H9 (cell line): ENCODE measurements around the gene DNASE1L1. TPM values are rescaled to one million over a fixed set of nuclear protein-coding genes. Genes with fewer than 3 reads are reported as not detected.

Experiments
- DNase-seq: peaks from one replicate; pipeline ENCODE4 v3.0.0-alpha.2; 2017
- H2AFZ ChIP-seq: one replicate; pipeline ENCODE4 v1.6.1; 2013; ENCODE audit warnings: mild to moderate bottlenecking, low read length, control low read depth, moderate library complexity
- H2AK5ac ChIP-seq: 2 replicates; pipeline ENCODE4 v1.6.1; 2013; ENCODE audit warnings: low read length, control low read depth, mixed read lengths; ENCODE audit not compliant: insufficient read length
- H2BK120ac ChIP-seq: one replicate; pipeline ENCODE4 v1.6.1; 2013; ENCODE audit warnings: low read depth, mild to moderate bottlenecking, low read length, control low read depth, inconsistent platforms; ENCODE audit not compliant: poor library complexity, severe bottlenecking
- H2BK12ac ChIP-seq: 2 replicates; pipeline ENCODE4 v1.6.1; 2013; ENCODE audit warnings: low read length, control low read depth, mixed read lengths, low read depth; ENCODE audit not compliant: insufficient read length
- H2BK15ac ChIP-seq: 2 replicates; pipeline ENCODE4 v1.6.1; 2013; ENCODE audit warnings: low read depth, low read length, control low read depth
- H2BK20ac ChIP-seq: one replicate; pipeline ENCODE4 v1.6.1; 2013; ENCODE audit warnings: low read depth, mild to moderate bottlenecking, low read length, control low read depth, inconsistent platforms; ENCODE audit not compliant: poor library complexity, severe bottlenecking
- H2BK5ac ChIP-seq: 2 replicates; pipeline ENCODE4 v1.6.1; 2013; ENCODE audit warnings: low read length, control low read depth, mixed read lengths; ENCODE audit not compliant: insufficient read length
- H3K14ac ChIP-seq: 2 replicates; pipeline ENCODE4 v1.6.1; 2013; ENCODE audit warnings: low read length, control low read depth; ENCODE audit not compliant: insufficient read depth
- H3K18ac ChIP-seq: 2 replicates; pipeline ENCODE4 v1.6.1; 2013; ENCODE audit warnings: low read depth, mild to moderate bottlenecking, mixed read lengths, low read length, control low read depth; ENCODE audit not compliant: insufficient read length
- H3K23ac ChIP-seq: 2 replicates; pipeline ENCODE4 v1.6.1; 2013; ENCODE audit warnings: low read length, control low read depth, mixed read lengths, low read depth; ENCODE audit not compliant: insufficient read length
- H3K23me2 ChIP-seq: 2 replicates; pipeline ENCODE4 v1.6.1; 2013; ENCODE audit warnings: low read depth, mild to moderate bottlenecking, mixed read lengths, low read length, control low read depth; ENCODE audit not compliant: insufficient read length, poor library complexity, severe bottlenecking
- H3K27ac ChIP-seq: 2 replicates; pipeline ENCODE4 v1.5.1; 2013; ENCODE audit warnings: low read length, control low read depth, mixed read lengths, low read depth; ENCODE audit not compliant: insufficient read length
- H3K27me3 ChIP-seq: 2 replicates; pipeline ENCODE4 v1.6.1; 2013; ENCODE audit warnings: low read length, control low read depth, inconsistent platforms; ENCODE audit not compliant: insufficient read depth
- H3K4ac ChIP-seq: 2 replicates; pipeline ENCODE4 v1.6.1; 2013; ENCODE audit warnings: low read depth, mild to moderate bottlenecking, control low read depth, inconsistent platforms, low read length, moderate library complexity
- H3K4me1 ChIP-seq: 2 replicates; pipeline ENCODE4 v1.6.1; 2013; ENCODE audit warnings: low read length, control low read depth, inconsistent platforms; ENCODE audit not compliant: insufficient read depth
- H3K4me2 ChIP-seq: 2 replicates; pipeline ENCODE4 v1.6.1; 2013; ENCODE audit warnings: low read length, control low read depth, mixed read lengths; ENCODE audit not compliant: insufficient read length, insufficient read depth
- H3K56ac ChIP-seq: 2 replicates; pipeline ENCODE4 v1.6.1; 2013; ENCODE audit warnings: low read depth, mild to moderate bottlenecking, mixed read lengths, low read length, control low read depth; ENCODE audit not compliant: insufficient read length
- H3K79me1 ChIP-seq: 2 replicates; pipeline ENCODE4 v1.6.1; 2013; ENCODE audit warnings: low read depth, mild to moderate bottlenecking, moderate library complexity, low read length, control low read depth, inconsistent platforms; ENCODE audit not compliant: insufficient read depth, poor library complexity, severe bottlenecking
- H3K79me2 ChIP-seq: 2 replicates; pipeline ENCODE4 v1.6.1; 2013; ENCODE audit warnings: low read length, control low read depth, inconsistent platforms; ENCODE audit not compliant: insufficient read depth
- H3K9ac ChIP-seq: 2 replicates; pipeline ENCODE4 v1.6.1; 2013; ENCODE audit warnings: low read length, control low read depth, mixed read lengths; ENCODE audit not compliant: insufficient read length; ENCODE audit errors: extremely low read depth
- H3K9me3 ChIP-seq: one replicate; pipeline ENCODE4 v1.6.1; 2013; ENCODE audit warnings: low read depth, low read length, inconsistent platforms; ENCODE audit not compliant: control insufficient read depth
- H3T11ph ChIP-seq: one replicate; pipeline ENCODE4 v1.6.1; 2013; ENCODE audit warnings: mild to moderate bottlenecking, low read length, control low read depth, inconsistent platforms
- H4K20me1 ChIP-seq: one replicate; pipeline ENCODE4 v1.6.1; 2013; ENCODE audit not compliant: control insufficient read depth, insufficient read length, insufficient read depth
- H4K5ac ChIP-seq: 2 replicates; pipeline ENCODE4 v1.6.1; 2013; ENCODE audit warnings: low read depth, mild to moderate bottlenecking, mixed read lengths, low read length, control low read depth; ENCODE audit not compliant: insufficient read length
- H4K8ac ChIP-seq: replicated peaks from 2 replicates; pipeline ENCODE4 v1.6.1; 2013; ENCODE audit warnings: low read length, control low read depth, mixed read lengths, low read depth; ENCODE audit not compliant: insufficient read length
- H4K91ac ChIP-seq: 2 replicates; pipeline ENCODE4 v1.6.1; 2013; ENCODE audit warnings: low read depth, mild to moderate bottlenecking, moderate library complexity, mixed read lengths, low read length, control low read depth; ENCODE audit not compliant: insufficient read length
- H3K27ac Mint-ChIP-seq, 3 experiments: 2 replicates in 2 of 3; 3 replicates in 1 of 3; pipeline ENCODE4 v1.8.0; 2020 to 2021; ENCODE audit warnings: mixed read lengths in 3 of 3, mild to moderate bottlenecking in 1 of 3, moderate library complexity in 1 of 3
- H3K27me3 Mint-ChIP-seq: 2 replicates; pipeline ENCODE4 v1.8.0; 2021; ENCODE audit warnings: low read depth, mild to moderate bottlenecking, moderate library complexity, mixed read lengths
- H3K36me3 Mint-ChIP-seq, 3 experiments: 2 replicates in 2 of 3; 3 replicates in 1 of 3; pipeline ENCODE4 v1.8.0; 2020 to 2021; ENCODE audit warnings: low read depth in 3 of 3, mixed read lengths in 3 of 3; ENCODE audit not compliant: insufficient read depth in 1 of 3
- H3K4me1 Mint-ChIP-seq, 2 experiments: 2 replicates each; pipeline ENCODE4 v1.8.0; 2020; ENCODE audit warnings: mixed read lengths in 2 of 2
- H3K4me3 Mint-ChIP-seq, 2 experiments: 2 replicates in 1 of 2; 3 replicates in 1 of 2; pipeline ENCODE4 v1.8.0; 2020 to 2021; ENCODE audit warnings: mild to moderate bottlenecking in 2 of 2, mixed read lengths in 2 of 2, moderate library complexity in 1 of 2
- H3K9me3 Mint-ChIP-seq, 2 experiments: 2 replicates in 1 of 2; 3 replicates in 1 of 2; pipeline ENCODE4 v1.8.0; 2020; ENCODE audit warnings: mild to moderate bottlenecking in 2 of 2, mixed read lengths in 2 of 2, moderate library complexity in 1 of 2
- CTCF ChIP-seq: fragments of 200-600 bp; sonication (generic); conservative IDR thresholded peaks from 3 replicates; pipeline ENCODE4 v1.8.0; 2021; ENCODE audit warnings: antibody characterized with exemption, mild to moderate bottlenecking
- WGBS: extraction: QIAGEN DNeasy Blood & Tissue Kit; methylation state at CpG from one replicate; pipeline ENCODE4 v1.1.7; 2013; ENCODE audit warnings: missing lambda C conversion rate, low lambda C conversion rate, mixed read lengths; ENCODE audit not compliant: insufficient read length; ENCODE audit errors: extremely low coverage; 5-methylcytosine and 5-hydroxymethylcytosine counted together
- total RNA-seq: library from RNA; stranded (reverse); gene quantifications from 2 replicates; pipeline ENCODE4 v1.2.1, GENCODE V29; 2021

DNASE1L1 gene
- total RNA-seq, 1 experiment from 2014 or later, result 14.5 TPM

GRCh38 chrX:154430916-154431315, 21.9 kb upstream of the DNASE1L1 start:
- Histone ChIP-seq H2BK5ac (no peak overlapping the region), H2AK5ac (no peak overlapping the region), H3K56ac (no peak overlapping the region), H3K23me2 (no peaks in the 10 kb centered on the region), H2BK12ac (no peak overlapping the region), H3T11ph (no peak overlapping the region), H3K23ac (no peak overlapping the region), H3K27ac (no peak overlapping the region), H2BK20ac (no peak overlapping the region), H3K79me2 (no peaks in the 10 kb centered on the region), H2AFZ (no peak overlapping the region), H4K8ac (no peak overlapping the region), H4K91ac (no peak overlapping the region), H3K79me1 (no peaks in the 10 kb centered on the region), H4K20me1 (no peaks in the 10 kb centered on the region), H3K4me1 (no peaks in the 10 kb centered on the region), H3K27me3 (no peaks in the 10 kb centered on the region), H3K14ac (no peak overlapping the region), H4K5ac (no peak overlapping the region), H2BK15ac (no peak overlapping the region), H3K4me2 (no peak overlapping the region), H2BK120ac (no peak overlapping the region), H3K9ac (no peak overlapping the region), H3K9me3 (peaks cover 39% of the 10 kb centered on the region), H3K4ac (no peak overlapping the region), H3K18ac (no peak overlapping the region)
- H3K36me3 Mint-ChIP-seq, result peaks cover 15 to 50% (median 39%) of the 10 kb centered on the region in 3 experiments
- H3K27me3 Mint-ChIP-seq, result no peaks in the 10 kb centered on the region
- H3K9me3 Mint-ChIP-seq, result peaks cover 72 to 82% of the 10 kb centered on the region in 2 experiments
- no CpG with 5 or more reads among the region's 7 CpGs for WGBS
- no peak for DNase-seq
- peak overlapping the region; percentile 5 to 53; a peak in 3 of 5 replicates for H3K4me3 Mint-ChIP-seq
- no peak for TF ChIP-seq CTCF
- peak overlapping the region in 1 of 3 experiments; percentile 30; a peak in 2 of 7 replicates for H3K27ac Mint-ChIP-seq
- H3K4me1 Mint-ChIP-seq, result peaks cover 7 to 22% of the 10 kb centered on the region in 2 experiments
